ENCODE results near the gene BTNL2.

The BTNL2 gene

DNA sequence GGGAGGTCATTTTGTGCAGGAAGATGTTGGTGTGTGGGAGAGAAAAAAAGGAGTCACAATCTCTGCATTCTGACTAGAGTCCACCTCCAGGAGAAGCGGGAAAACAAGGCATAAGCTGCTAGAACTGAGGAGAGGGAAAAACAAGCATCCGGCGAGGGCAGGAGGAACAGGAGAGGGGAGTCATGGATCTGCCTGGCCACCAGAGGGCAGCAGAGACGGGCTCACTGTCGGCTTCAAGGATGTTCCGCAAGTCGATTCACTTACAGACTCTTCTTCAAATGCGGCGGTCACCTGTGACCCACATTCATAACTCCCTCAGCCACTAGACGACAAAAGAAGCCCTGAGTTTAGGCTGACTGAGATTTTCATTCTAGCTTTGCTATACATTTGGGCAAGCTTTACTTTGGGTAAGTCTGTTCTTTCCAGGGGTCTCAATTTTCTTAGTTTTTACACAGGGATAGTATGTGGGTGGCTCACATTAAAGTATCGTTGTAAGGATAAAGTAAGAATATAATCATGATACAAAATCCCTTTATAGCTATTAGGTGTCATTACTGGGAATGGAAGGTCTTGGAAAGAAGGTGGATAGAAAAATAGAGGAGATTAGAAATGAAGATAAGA lies 6.6 kb upstream of the BTNL2 start:
- DNase-seq, result peak; percentile 51 to 68

DNA sequence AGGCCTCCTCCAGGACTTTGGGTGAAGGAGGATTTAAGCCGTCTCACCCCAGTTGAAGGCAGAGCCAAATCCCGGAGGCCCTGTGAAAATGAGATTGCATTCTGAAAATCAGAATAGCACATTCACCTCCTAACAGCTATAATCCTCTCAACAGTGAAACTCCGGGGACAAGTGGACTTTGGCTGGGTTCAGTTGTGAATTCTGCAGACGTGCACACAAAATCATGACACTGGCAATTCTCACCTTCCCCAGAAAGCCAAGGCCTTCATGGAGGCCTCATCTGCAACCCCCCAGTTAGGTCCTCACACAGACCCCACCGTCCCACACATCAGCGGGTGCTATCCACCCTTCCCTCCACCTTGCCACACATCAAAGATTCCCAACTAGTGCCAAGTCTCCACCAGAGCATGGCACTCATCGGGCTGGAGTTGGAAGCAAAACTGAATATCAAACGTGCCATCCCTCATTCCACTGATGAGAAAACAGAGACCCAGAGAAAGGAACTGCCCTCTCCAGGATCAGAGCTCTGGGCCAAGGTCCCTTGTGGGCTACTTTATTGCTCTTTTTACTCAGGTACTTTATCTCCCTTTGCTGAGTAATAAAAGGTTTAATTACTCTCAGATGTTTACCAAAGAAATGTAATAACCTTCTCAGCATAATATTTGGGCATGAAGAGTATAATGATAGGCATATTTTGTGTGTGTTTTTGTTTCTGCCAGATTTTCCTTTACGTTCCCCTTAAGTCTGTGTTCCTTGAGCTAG lies 4.8 kb upstream of the BTNL2 start:
- no peak for DNase-seq

DNA sequence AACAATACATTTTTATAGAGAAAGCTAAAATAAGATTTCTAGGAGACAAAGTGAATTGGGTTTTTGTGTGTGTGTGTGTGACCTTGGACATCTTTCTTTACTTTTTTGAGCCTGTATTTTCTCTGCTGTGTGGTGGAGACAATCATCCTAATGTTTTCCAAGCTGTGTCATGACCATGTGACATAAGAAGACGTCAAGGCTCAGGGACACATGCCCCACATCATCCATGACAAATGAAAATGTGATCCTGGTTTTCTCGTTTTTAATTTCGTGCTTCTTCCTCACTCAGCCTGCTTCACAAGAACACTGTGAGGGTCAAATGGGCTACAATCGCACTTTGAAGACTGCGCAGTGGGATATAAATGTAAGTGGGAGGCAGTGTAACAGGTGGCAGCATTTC lies 3.9 kb upstream of the BTNL2 start:
- no peak for DNase-seq

DNA sequence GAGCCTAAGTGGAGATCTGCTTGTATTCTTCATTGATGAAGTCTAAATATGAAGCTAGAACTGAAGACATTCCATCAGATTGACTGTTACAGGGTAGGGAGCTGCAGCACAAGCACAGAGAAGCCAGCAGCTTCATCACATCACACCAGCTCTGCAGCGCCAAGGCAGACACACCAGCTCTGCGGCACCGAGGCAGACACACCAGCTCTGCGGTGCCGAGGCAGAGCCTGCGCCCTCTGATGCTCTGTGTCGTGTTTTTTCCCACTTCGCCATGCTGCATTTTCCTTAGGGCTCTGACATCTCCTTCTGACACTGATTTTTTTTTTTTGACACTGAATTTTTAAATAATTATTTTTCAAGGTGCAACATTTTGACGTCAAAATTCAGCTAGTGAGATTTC lies 784 bp downstream of the BTNL2 start:
- no peak for DNase-seq

DNA sequence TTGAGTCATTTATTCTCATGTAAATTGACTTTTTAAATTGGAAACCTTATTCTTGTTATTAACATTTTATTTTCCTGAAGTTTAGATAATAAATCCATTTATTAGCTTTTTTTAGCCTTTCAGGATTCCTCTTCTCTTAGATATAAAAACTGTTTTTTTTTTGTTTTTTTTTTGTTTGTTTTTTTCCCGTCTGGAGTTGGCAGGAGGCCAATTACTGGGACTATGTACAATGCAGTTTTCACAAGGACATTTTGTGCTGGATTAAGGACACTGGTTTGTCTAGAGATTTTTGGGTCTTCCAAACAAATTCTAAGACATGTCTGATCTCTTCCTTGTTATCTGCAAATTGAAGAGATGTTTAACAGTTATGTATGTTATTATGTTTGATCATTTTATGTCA lies 1.3 kb downstream of the BTNL2 start:
- no peak for DNase-seq

DNA sequence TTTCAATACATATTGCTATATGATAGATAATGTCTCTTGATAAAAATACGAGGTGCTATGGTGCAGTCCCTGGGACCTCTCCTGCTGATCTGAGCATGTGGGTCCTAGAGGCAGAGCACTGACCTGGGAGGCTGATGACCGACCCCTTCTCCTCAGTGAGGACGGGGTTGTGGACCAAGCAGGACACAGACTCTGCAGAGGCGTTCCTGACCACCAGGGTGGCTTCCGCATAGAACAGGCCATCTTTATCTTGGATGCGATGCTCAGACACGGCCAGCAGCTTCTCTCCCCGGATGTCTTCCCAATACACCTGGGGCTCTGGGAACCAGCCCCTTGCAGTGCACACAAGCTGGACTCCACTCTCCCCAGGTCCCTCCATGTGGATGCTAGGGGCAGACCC lies 4.2 kb downstream of the BTNL2 start:
- DNase-seq, result no peak

DNA sequence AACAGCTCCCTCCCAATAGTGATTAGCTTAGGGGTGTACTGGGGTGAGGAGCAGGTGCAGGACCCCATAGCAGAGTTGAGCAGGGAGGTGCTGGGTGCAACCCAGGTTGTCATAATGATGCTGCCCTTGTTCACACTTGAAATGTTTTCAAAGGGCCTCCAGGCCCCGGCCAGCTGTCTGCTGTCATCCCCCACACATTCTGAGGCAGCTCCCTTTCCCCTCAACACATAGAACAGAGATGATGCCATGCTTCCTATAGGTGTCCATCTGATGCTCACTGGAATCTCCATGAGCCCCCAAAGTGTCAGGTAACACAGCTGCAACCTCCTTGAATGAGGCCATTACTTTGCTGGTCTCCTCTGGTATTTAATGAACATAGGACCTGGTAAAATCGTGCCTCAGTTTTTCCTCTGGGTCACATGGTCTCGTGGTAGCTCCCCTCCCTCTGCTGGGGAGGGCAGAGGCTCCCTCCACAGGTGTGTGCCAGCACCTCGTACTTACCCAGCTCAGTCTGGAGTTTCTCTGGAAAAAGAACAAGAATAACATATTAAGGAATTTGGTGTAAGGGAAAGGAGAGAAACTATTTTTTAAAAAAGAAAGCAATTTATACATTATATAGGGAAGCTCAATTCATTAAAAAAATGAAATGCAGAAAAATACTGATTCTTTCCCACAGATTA lies 5.6 kb downstream of the BTNL2 start:
- DNase-seq, result no peak

DNA sequence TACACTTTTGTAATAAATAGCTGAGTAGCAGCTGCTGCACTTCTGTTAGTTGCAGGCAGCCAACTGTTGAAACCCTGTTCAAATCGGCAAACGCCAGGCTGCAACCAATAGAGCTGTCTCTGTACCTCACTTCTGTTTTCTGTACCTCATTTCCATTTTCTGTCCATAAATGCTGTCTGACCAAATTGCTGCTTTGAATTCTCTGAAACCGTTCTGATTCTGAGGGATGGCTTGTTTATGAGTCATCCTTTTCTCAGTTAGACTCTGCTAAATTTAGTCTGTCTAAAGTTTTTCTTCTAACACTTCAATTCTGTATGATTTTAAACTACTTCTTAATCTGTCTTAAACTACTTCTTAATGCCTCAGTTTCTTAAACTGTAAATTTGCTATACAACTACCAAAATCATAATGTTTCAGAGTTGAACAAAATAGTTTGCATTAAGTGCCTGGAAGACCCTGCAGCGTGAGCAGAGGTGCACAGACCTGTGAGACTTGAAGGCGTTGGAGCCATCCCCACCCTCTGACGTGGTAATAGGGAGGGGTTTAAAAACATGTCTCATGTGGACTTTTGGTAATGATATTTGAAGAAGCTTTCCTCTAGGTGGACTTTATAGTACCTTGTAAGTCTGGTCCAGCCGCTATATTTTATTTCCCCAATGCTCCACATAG lies 9.6 kb downstream of the BTNL2 start:
- DNase-seq, result no peak

DNA sequence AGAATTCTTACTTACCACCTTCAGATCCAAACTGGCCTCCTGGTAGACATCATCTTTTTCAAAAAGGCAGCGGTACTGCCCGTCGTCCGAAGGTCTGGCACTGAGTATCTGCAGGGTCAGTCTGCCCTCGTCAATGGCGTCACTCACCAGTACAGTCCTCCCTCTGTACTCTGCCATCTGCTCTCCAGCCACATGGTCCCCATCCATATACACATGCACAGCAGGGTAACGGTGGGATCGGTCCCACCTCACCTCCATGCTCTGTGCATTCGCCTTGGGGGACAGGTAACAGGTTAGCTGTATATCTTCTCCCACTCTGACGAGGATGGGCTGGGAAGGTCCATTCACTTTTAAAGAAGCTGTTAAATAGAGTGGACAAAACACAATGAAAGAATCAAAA lies 11.0 kb downstream of the BTNL2 start:
- DNase-seq, result no peak

DNA sequence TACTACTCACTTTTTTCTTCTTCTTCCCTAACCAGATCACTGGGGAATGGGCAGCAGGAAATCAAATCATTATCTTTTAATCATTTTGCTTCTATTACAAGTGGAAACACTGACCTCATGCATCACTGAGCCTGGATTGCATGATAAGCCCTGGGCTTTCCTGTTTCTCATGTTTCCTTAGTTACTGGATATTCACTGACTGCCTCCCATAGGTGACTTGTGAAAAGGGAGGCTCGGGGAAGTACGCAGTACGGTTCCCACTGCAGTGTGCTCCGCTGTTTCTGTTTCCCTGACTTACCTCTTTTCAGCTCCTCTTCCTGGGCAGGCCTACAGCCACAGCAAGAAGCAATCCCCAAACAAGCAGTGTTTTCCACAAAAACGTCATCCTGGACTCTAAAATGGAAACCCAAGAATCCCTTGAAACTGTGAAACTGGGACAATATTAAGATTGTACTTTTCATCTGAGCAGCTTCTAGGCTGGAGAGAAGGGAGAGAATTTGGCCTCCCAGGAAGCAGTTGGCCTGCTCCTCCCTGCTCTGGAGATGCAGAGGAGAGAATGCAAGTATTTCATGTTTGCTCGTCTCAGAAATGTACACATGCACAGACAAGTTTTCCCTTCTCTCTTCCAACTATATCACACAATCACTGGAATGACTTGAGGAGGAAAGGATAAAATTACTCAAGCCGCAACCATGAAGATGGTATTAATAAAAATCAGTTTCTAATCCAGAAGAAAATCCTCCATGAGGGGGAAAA lies 13.1 kb downstream of the BTNL2 start:
- DNase-seq, result no peak

DNA sequence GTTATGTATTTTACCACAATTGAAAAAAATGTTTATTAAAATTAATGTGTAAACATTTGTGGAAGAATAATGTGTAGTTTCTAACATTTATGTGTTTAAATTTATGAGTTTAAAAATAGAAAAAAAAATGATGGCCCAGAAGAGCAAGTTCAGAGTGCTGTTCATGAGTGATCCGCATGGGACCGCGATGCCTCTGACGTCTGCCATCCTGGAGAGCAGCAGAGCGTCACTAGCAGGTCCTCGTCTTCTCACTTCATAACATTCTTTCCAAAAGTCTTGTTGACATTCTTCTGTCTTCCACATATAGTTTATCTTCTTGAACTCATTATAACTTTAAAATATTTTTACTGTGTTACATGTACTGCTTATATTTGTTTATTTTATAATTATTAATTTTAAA lies 15.5 kb downstream of the BTNL2 start:
- no peak for DNase-seq

DNA sequence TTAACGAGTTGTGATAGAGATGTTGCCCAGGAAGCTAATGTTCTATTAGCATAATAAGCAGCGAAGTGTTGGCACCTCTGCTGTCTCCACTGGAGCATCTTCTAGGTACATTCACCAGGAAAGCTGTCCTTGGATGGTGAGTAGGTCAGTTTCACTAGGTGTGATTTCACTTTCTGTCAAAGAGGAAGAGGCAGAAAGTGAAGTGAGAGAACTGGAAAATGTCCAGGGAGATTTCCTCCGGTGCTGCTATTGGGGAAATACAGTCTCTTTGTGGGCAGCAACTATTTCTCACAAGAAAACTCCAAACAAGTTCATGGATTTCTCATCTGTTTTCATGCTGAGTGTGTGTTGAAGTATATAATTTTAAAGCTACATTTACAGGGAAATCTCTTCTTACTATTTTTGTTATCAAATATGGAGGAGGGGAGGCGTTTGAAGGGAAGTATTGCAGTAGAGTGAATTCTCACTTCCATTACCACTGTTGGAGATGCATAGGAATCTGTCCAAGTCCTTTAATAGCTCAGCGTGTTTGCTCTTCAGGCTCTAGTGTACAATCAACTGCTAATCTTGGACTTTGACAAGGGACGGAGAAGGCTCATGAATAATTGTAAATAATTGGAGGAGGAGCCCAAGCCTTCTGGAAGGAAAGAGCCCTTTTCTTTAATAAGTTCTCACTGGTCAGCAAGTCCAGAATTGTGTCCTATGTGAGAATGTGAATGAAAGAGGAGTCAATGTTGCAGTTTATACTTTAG lies 19.2 kb downstream of the BTNL2 start:
- DNase-seq, result no peak

DNA sequence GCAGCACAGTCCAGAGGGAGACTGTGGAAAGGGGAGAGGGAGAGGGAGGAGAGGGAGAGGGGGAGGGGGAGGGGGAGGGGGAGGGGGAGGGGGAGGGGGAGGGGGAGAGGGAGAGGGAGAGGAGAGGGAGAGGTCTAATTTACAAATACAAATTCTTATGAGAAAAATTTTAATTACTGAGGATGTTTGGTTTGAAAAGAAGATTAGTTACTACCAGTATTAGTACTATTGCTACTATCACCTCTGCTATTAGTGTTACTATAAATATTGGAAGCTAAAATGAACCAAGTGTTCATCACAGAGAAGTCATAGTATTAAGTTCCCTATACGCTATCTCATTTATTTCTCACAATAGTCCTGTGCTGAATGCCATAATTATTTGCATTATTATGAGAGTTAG lies 20.9 kb downstream of the BTNL2 start:
- no peak for DNase-seq

DNA sequence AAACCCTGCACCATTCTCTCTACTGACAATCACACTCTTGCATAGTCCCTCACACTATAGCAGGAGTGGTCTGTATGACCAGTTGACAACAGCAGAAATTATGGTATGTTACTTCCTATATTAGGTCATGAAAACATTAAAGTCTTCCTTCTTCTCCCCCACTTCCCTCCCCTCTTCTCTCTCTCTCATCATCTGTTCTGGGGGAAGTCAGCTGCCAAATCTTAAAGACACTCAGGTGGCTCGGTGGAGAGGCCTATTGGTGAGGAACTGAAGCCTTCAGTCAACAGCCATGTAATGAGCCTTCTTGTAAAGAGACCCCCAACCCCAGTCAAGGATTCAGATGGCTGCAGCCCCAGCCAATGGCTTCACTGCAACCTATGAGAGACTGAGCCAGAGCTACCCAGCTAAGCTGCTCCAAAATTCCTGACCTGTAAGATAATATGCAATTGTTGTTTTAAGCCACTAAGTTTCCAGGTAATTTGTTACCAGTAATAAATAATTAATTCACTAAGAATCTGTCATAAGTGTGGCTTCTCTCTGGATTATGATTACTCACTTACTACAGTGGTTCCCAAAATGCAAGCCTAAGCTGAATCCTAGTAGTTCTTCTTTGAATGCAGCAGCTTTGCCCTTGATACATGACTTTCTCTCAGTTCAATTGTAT lies 24.1 kb downstream of the BTNL2 start:
- DNase-seq, result no peak

DNA sequence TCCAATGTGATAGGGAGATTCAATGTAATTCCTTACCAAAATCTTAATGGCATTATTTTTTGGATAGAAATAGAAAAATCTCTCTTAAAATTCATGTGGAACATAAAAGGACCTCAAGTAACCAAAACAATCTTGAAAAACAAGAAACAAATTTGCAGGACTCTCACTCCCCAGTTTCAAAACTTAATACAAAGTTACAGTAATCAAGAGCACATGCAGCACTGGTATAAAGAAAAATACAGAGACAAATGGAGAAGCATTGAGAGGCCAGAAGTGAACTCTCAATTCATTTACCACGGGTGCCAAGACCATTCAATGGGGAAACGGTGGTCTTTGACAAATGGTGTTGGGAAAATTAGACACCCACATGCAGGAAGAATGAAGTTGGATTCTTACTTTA lies 27.4 kb downstream of the BTNL2 start:
- no peak for DNase-seq

DNA sequence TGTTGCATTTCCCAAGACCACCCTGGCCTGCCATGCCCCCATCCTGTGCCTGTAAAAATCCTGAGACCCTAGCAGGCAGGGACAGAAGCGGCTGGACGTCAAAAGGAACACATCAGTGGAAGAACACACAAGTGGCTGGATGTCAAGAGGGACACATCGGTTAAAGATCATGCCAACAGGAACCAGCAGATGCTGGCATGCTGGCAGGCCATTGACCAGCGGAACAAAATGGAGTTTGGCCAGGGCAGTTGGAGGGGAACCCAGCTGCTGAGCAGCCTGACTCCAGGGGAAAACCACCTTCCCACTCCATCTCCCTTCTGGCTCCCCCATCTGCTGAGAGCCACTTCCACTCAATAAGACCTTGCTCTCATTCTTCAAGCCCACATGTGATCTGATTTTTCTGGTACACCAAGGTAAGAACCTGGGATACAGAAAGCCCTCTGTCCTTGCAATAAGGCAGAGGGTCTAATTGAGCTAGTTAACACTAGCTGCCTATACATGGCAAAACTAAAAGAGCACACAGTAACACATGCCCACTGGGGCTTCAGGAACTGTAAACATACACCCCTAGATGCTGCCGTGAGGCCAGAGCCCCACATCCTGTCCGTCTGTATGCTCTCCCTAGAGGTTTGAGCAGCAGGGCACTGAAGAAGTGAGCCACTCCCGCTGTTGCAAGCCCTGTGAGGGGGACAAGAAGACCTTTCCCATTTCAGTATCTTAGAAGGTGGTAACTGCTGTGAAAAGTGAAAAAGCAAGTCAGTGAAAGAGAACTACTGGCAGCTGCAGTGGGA lies 31.0 kb downstream of the BTNL2 start:
- DNase-seq, result no peak

DNA sequence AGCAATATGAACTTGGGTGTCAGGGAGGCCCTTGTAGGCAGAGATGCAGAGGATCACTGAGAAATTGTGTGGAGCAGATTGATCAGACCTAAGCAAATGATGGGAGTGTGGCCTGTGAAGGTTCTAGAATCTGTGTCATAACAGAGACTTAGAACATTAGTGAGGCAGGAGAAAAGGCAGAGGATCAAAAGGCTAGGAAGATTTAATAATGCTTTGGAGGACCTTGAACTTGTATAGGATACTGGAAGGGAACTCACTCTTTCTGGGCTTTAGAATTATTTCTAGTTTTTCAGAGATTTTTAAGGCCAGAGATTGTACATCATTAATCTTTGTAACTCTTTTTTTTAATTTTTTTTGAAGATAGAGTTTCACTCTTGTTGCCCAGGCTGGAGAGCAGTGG lies 35.2 kb downstream of the BTNL2 start, which contains the start of gene TSBP1:
TSS of gene TSBP1 (minus strand) at position 101 of the 400 bp plus-strand sequence. CDS start 197 bp downstream, outside the sequence.
- DNase-seq, result no peak

DNA sequence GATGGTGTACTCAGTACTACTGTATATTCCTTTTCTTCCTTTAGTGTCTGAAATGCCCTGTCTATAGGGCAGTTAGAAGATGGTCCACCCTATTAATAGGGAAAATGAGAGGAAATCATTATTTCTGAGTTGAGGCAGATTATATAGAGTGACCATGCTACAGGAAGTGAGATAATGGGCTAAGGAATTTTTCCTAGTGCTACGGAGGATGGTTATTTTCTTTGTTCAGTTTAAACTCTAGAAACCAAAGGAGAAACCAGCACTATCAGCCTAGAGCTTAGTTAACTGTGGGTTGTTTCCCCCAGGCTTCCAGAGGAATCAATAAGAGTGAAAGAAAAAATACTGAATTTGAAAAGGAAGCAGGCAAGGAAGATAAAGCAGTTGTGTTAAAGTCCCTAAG lies 35.8 kb downstream of the BTNL2 start:
- no peak for DNase-seq

DNA sequence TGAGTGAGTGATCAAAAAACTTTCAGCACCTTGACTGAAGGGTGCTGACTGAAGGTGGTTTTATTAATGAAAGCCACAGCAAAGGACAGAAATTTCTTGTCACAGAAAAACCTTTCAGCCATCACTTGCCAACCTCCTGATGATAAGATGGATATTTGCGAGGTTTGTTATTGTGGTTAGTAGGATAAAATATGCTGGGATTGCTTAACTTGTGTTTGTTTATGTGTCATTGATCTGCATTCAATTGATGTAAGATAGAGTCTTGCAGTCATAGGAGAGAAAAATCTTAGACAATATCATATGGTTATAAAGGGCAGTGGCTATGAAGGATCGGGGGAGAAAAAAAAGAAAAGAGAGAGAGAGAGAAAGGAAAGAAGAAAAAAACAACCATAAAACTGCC lies 36.5 kb downstream of the BTNL2 start:
- no peak for DNase-seq

DNA sequence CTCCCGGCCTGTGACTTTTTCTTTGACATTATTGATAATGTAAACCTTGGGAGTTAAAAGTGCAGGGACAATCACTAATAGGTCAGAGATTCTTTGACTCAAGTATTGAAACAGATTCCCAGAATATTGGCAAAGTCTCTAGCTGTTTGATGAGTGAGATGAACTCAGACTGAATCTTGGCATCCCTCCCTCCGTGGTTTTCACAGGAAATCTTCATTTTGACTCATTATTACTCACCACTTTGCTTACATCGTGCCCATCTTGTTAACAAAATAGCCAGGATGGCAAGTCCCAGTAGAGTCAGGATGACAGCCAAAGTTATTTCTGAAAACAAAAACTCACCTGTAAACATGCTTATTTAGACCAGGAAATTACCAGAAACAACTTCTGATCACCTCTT lies 37.3 kb downstream of the BTNL2 start:
- no peak for DNase-seq

DNA sequence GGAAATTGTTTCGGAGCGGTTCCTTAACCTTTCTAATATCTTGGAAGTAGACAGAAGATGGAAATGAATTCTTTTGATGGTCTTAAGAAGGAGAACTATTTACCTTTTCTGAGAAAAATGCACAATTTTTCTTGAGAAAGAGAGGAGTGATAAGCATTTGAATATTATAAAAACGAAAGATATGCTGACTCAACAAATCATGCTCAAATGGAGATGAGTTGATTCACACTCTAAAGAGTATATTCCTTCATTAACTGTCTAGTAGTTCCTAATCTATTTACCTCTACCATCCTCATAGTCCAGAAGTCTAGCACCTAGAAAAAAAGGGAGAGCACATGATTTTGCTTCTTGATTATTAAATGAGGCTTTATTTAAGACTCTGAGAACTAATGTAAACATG lies 39.3 kb downstream of the BTNL2 start:
- DNase-seq, result no peak
